ENCODE measurements around the gene GALNT18.

DNA sequence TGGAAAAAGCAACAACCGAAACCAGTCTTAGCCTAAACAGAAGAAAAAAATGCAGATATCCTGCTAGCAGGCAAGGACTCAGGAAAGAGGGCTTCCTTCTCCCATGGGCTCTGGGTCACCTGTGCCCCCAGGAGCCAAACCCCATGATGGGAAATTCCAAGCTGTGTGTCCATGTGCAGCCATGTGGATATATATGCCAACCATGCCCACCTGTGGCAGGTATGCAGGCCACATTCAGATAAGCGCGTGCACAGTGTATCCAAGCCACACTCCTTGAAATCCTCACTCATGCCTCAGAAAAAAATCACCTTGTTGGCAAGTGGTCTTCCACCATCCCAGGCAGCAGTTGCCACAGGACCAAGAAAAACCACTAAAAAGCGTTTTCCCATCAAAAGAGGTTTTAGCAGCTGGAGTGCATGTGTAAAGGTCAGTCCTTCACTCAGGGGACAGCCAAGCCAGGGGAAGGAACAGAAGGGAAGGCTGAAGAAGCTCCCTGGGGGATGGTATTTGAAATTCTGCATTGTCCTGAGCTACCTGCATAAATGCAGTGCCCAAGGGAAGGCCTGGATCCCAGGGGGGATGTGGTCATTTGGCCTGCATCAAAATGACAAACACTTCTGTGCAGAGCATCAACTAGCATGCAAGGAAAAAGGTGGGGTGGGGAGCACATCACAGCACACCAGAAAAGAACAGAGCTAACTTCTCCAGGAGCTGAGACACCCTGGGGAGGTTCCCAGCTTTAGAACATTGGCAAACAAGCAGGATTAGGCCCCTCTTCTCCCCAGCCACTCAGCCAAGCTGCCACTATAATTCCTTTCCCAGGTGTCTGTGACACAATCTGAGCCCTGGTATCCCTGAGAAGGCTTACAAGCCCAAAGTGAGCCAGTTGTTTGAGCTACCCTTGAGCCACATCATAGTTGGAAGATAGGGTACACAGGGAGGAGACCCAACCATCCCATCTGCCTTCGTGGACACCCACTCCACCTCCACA, 76.2 kb downstream of the GALNT18 start:
- TF ChIP-seq, protein P1, sequence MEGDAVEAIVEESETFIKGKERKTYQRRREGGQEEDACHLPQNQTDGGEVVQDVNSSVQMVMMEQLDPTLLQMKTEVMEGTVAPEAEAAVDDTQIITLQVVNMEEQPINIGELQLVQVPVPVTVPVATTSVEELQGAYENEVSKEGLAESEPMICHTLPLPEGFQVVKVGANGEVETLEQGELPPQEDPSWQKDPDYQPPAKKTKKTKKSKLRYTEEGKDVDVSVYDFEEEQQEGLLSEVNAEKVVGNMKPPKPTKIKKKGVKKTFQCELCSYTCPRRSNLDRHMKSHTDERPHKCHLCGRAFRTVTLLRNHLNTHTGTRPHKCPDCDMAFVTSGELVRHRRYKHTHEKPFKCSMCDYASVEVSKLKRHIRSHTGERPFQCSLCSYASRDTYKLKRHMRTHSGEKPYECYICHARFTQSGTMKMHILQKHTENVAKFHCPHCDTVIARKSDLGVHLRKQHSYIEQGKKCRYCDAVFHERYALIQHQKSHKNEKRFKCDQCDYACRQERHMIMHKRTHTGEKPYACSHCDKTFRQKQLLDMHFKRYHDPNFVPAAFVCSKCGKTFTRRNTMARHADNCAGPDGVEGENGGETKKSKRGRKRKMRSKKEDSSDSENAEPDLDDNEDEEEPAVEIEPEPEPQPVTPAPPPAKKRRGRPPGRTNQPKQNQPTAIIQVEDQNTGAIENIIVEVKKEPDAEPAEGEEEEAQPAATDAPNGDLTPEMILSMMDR (IDR thresholded peaks at IDR 0.05; ENCODE audit: insufficient read depth, low read length, poor library complexity, severe bottlenecking): no peak
- no peak for TF ChIP-seq EZH2phosphoT487 (conservative IDR thresholded peaks at IDR 0.05; ENCODE audit: low read length)

Measured in SU-DHL-6 (cell line).